Neuronal stem cell (in vitro differentiated cells): ENCODE results near the gene FBXO41.

Experiments
- DNase-seq: peaks from one replicate; pipeline ENCODE4 v3.0.0-alpha.2; 2013; ENCODE audit warnings: low spot score
- H2AFZ ChIP-seq: one replicate; pipeline ENCODE4 v1.6.1; 2013; ENCODE audit warnings: mild to moderate bottlenecking, low read length, inconsistent platforms
- H2AK5ac ChIP-seq: 2 replicates; pipeline ENCODE4 v1.6.1; 2013; ENCODE audit warnings: low read depth, mild to moderate bottlenecking, inconsistent platforms, low read length, moderate library complexity, mixed read lengths
- H2BK120ac ChIP-seq: 2 replicates; pipeline ENCODE4 v1.6.1; 2013; ENCODE audit warnings: low read depth, mild to moderate bottlenecking, inconsistent platforms, low read length, moderate library complexity, mixed read lengths
- H2BK12ac ChIP-seq: one replicate; pipeline ENCODE4 v1.6.1; 2013; ENCODE audit warnings: low read length, inconsistent platforms
- H2BK15ac ChIP-seq: 2 replicates; pipeline ENCODE4 v1.6.1; 2013; ENCODE audit warnings: mild to moderate bottlenecking, low read length, inconsistent platforms, mixed read lengths
- H2BK5ac ChIP-seq: one replicate; pipeline ENCODE4 v1.6.1; 2013; ENCODE audit warnings: inconsistent platforms, mild to moderate bottlenecking, low read length, moderate library complexity
- H3K14ac ChIP-seq: one replicate; pipeline ENCODE4 v1.6.1; 2013; ENCODE audit warnings: low read length, inconsistent platforms
- H3K18ac ChIP-seq: 2 replicates; pipeline ENCODE4 v1.6.1; 2013; ENCODE audit warnings: low read length, inconsistent platforms
- H3K23ac ChIP-seq: 2 replicates; pipeline ENCODE4 v1.6.1; 2013; ENCODE audit warnings: low read depth, mild to moderate bottlenecking, mixed read lengths, low read length, inconsistent platforms; ENCODE audit not compliant: poor library complexity
- H3K27ac ChIP-seq: replicated peaks from 3 replicates; pipeline ENCODE4 v1.5.1; 2013; ENCODE audit warnings: low read length, inconsistent platforms
- H3K27me3 ChIP-seq, 3 experiments: 2 replicates each; pipeline ENCODE4 v1.6.1; 2013; ENCODE audit warnings: low read length in 3 of 3, mild to moderate bottlenecking in 2 of 3, inconsistent platforms in 1 of 3, low read depth in 1 of 3, mixed read lengths in 1 of 3, moderate library complexity in 1 of 3; ENCODE audit not compliant: control insufficient read depth in 3 of 3, insufficient read depth in 3 of 3
- H3K36me3 ChIP-seq, 2 donors: replicated peaks in 1 of 2; 2 replicates each; pipeline ENCODE4 v1.6.1; 2013; ENCODE audit warnings: low read length in 2 of 2; ENCODE audit not compliant: control insufficient read depth in 2 of 2, insufficient read depth in 2 of 2
- H3K4ac ChIP-seq: 2 replicates; pipeline ENCODE4 v1.6.1; 2013; ENCODE audit warnings: inconsistent platforms, mild to moderate bottlenecking, low read length, moderate library complexity
- H3K4me1 ChIP-seq, 2 donors: 1 replicate in 1 of 2; 2 replicates in 1 of 2; pipeline ENCODE4 v1.6.1; 2013; ENCODE audit warnings: low read length in 2 of 2, low read depth in 1 of 2; ENCODE audit not compliant: control insufficient read depth in 2 of 2, insufficient read depth in 1 of 2
- H3K4me2 ChIP-seq: one replicate; pipeline ENCODE4 v1.6.1; 2013; ENCODE audit warnings: mild to moderate bottlenecking, low read length, inconsistent platforms; ENCODE audit not compliant: insufficient read depth, poor library complexity, severe bottlenecking
- H3K4me3 ChIP-seq, 2 donors: 2 replicates each; pipeline ENCODE4 v1.5.1; 2013; ENCODE audit warnings: low read length in 2 of 2, mild to moderate bottlenecking in 2 of 2, inconsistent platforms in 1 of 2, moderate library complexity in 1 of 2
- H3K79me1 ChIP-seq: one replicate; pipeline ENCODE4 v1.6.1; 2013; ENCODE audit warnings: low read depth, mild to moderate bottlenecking, inconsistent platforms, low read length, moderate library complexity
- H3K9ac ChIP-seq: one replicate; pipeline ENCODE4 v1.6.1; 2013; ENCODE audit warnings: mild to moderate bottlenecking, low read depth, low read length, inconsistent platforms; ENCODE audit not compliant: poor library complexity
- H3K9me3 ChIP-seq, 2 donors: replicated peaks in 1 of 2; 2 replicates each; pipeline versions ENCODE3 to v1.6.1; 2013; ENCODE audit warnings: low read length in 2 of 2, mild to moderate bottlenecking in 2 of 2, inconsistent platforms in 1 of 2, low read depth in 1 of 2, mixed read lengths in 1 of 2, moderate library complexity in 1 of 2; ENCODE audit not compliant: control insufficient read depth in 2 of 2, insufficient read depth in 1 of 2
- H4K8ac ChIP-seq: one replicate; pipeline ENCODE4 v1.6.1; 2013; ENCODE audit warnings: low read depth, mild to moderate bottlenecking, inconsistent platforms, low read length, moderate library complexity
- H4K91ac ChIP-seq: one replicate; pipeline ENCODE4 v1.6.1; 2013; ENCODE audit warnings: low read length, low read depth, mild to moderate bottlenecking, inconsistent platforms; ENCODE audit not compliant: poor library complexity
- WGBS, 2 donors: extraction: QIAGEN DNeasy Blood & Tissue Kit; methylation state at CpG; one replicate each; pipeline ENCODE4 v1.1.7; 2013; ENCODE audit warnings: missing lambda C conversion rate in 2 of 2, mixed read lengths in 1 of 2; ENCODE audit not compliant: insufficient read length in 2 of 2, insufficient replicate concordance in 1 of 2; ENCODE audit errors: extremely low coverage in 2 of 2; 5-methylcytosine and 5-hydroxymethylcytosine counted together

The FBXO41 gene

DNA sequence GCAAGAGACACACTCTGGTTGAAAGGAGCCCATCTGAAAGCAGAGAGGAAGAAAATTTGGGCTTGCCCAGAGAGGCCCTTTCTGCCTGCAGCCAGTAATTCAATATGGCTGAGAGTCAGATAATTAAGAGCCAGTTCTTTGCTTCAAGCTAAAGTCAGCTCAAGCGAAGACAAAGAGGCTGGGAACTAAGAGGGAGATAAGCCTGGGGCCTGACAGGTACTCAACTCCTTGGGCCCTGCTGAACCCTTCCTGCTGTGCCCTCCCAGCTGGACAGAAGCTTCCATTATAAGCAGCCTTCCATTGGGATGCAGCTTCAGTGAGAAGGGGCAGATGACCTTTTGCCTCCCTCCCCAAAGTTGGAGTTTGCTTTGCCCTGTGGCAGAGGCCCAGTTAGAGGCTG, 12.0 kb downstream of the FBXO41 start:
- Histone ChIP-seq H2BK5ac (no peak overlapping the region), H2BK120ac (no peak overlapping the region), H3K4me3 (no peak overlapping the region), H2BK15ac (no peak overlapping the region), H3K4me2 (no peak overlapping the region), H3K23ac (no peak overlapping the region), H3K27ac (peak overlapping the region; percentile 86), H3K36me3 (no peaks in the 10 kb centered on the region), H3K4ac (no peak overlapping the region), H3K27me3 (peaks cover 0 to 29% (median 8%) of the 10 kb centered on the region in 3 experiments), H2AFZ (no peak overlapping the region), H3K4me1 (peaks cover 0 to 16% of the 10 kb centered on the region in 2 donors), H3K18ac (no peak overlapping the region), H3K14ac (no peak overlapping the region), H2BK12ac (no peak overlapping the region), H3K9ac (no peak overlapping the region), H4K8ac (no peak overlapping the region), H4K91ac (no peak overlapping the region), H3K9me3 (peaks cover 0 to 2% of the 10 kb centered on the region in 2 donors), H2AK5ac (no peak overlapping the region), H3K79me1 (no peaks in the 10 kb centered on the region)
- no CpG with 5 or more reads among the region's 1 CpG for WGBS, 2 donors
- no peak for DNase-seq

DNA sequence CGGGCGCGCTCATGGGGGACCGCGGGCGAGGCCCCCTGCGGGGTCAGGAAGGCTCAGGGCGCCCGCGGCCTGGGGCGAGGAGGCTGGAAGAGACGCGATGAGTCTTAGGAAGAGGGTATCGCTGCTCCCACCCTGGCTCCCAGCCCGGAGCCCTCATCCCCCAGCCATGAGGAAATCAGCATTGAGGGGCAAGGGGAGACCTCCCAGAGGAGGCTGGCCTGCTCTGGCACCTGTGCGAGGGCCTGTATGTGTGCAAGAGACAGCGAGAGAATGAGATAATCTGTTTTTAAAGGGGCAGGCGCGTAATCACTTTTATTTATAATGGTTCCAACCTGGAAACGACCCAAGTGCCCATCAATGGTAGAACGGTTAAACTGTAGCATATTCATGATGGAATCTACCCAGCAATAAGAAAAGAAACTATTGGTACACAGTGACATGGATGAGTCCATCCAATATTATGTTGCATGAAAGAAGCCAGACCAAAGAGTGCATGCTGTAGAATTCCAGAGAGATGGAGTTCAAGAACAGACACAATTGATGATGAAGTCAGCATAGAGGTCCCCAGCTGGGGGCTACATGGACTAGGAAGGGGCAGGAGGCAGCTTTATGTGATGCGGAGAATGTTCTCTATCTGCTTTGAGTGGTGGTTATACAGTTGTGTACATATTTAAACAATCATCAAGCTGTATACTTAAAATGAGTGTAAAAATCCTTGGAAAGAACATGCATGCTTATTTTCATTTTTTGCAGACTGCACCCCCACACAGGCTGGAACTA, 14.4 kb downstream of the FBXO41 start:
- no peak overlapping the region for H4K8ac ChIP-seq
- peak overlapping the region in 1 of 2 donors; percentile 70 for H3K4me3 ChIP-seq
- H2AFZ ChIP-seq = no peak overlapping the region
- peaks cover 7% of the 10 kb centered on the region for H3K79me1 ChIP-seq
- DNase-seq = no peak
- H3K4ac ChIP-seq = no peak overlapping the region
- H4K91ac ChIP-seq = no peak overlapping the region
- peaks cover 0 to 2% of the 10 kb centered on the region in 2 donors for H3K9me3 ChIP-seq
- H2BK15ac ChIP-seq = no peak overlapping the region
- no peak overlapping the region for H2BK5ac ChIP-seq
- no peak overlapping the region for H3K14ac ChIP-seq
- peak overlapping the region; percentile 32 for H3K9ac ChIP-seq
- no CpG with 5 or more reads among the region's 22 CpGs for WGBS, 2 donors
- peaks cover 0 to 16% of the 10 kb centered on the region in 2 donors for H3K4me1 ChIP-seq
- peak overlapping the region; percentile 84 for H3K4me2 ChIP-seq
- peaks cover 0 to 29% (median 8%) of the 10 kb centered on the region in 3 experiments for H3K27me3 ChIP-seq
- no peak overlapping the region for H3K23ac ChIP-seq
- no peak overlapping the region for H3K27ac ChIP-seq
- H3K18ac ChIP-seq = peak overlapping the region; percentile 50
- no peak overlapping the region for H2BK120ac ChIP-seq
- H3K36me3 ChIP-seq = no peaks in the 10 kb centered on the region
- no peak overlapping the region for H2BK12ac ChIP-seq
- H2AK5ac ChIP-seq = no peak overlapping the region

DNA sequence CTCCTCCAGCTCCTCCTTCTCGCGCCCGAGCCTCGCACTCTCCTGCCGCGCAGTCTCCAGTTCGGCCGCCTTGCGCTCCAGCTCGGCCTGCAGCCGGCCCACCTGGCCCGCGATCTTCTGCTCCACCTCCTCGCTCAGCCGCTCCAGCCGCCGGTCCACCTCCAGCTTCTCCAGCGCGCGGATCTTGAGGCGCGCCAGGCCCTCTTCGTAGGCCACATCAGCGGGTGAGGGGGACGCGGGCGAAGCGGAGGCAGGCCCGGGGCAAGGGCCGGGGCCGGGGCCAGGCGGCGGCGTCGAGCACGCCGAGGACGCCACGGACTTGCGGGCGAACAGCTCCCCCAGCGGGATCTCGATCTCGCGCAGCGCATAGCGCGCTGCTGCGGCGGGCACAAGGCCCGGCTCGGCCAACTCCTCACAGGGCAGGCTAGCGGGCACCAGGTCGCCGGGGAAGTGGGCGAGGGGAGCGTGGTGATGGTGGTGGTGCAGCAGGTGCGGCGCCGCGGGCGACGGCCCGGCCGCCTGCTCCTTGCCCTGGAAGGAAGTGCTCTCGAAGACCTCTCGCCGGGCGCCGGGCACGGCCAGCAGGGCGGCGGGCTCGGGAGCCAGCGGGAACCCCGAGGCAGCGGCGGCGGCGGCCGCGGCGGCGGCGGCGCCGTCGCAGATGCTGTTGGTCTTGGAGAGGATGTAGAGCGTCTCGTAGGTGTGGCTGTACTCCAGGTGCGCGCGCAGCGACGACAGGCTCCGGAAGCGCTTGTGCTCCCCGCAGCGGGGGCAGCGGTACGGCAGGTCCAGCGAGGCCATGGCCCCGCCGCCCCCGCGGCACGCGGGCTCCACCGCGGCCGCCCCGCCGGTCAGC, 15.2 kb downstream of the FBXO41 start:
- H3K14ac ChIP-seq = no peak overlapping the region
- peak overlapping the region; percentile 84 for H3K4me2 ChIP-seq
- H2BK120ac ChIP-seq = peak overlapping the region; percentile 88
- no peak overlapping the region for H2AFZ ChIP-seq
- H3K36me3 ChIP-seq = no peaks in the 10 kb centered on the region
- H3K27me3 ChIP-seq = peaks cover 0 to 29% (median 8%) of the 10 kb centered on the region in 3 experiments
- H2BK12ac ChIP-seq = no peak overlapping the region
- H3K18ac ChIP-seq = peak overlapping the region; percentile 88
- peak overlapping the region; percentile 25 for H4K8ac ChIP-seq
- DNase-seq = no peak
- H3K23ac ChIP-seq = peak overlapping the region; percentile 95
- no peak overlapping the region for H4K91ac ChIP-seq
- H2BK5ac ChIP-seq = no peak overlapping the region
- no CpG with 5 or more reads among the region's 113 CpGs for WGBS, 2 donors
- H2BK15ac ChIP-seq = peak overlapping the region; percentile 69
- peak overlapping the region in 1 of 2 donors; percentile 70 for H3K4me3 ChIP-seq
- H3K4me1 ChIP-seq = peaks cover 0 to 16% of the 10 kb centered on the region in 2 donors
- H3K9me3 ChIP-seq = peaks cover 0 to 2% of the 10 kb centered on the region in 2 donors
- peak overlapping the region; percentile 61 for H2AK5ac ChIP-seq
- H3K27ac ChIP-seq = no peak overlapping the region
- H3K79me1 ChIP-seq = peaks cover 7% of the 10 kb centered on the region
- H3K9ac ChIP-seq = peak overlapping the region; percentile 79
- peak overlapping the region; percentile 10 for H3K4ac ChIP-seq
